H1 (cell line): ENCODE measurements around the gene ABCA13. TPM values are rescaled to one million over a fixed set of nuclear protein-coding genes. Genes with fewer than 3 reads are reported as not detected.

Experiments used
- CTCF ChIA-PET: fragments of 300-600 bp; sonication (Branson Sonifier 250); formaldehyde crosslinking; loops from one replicate; lab custom pipeline; 2021; ENCODE audit not compliant: partially characterized antibody; lab: Charles Lee
- POLR2A ChIA-PET: fragments of 300-600 bp; sonication (Branson Sonifier 250); formaldehyde crosslinking; loops from one replicate; lab custom pipeline; 2021; ENCODE audit warnings: inconsistent platforms; ENCODE audit not compliant: partially characterized antibody; lab: Charles Lee
- DNase-seq, 2 experiments: peaks; one replicate each; pipeline versions ENCODE4 v3.0.0 to v3.0.0-alpha.2; 2010 to 2022; ENCODE audit warnings: low spot score in 2 of 2, low read depth in 1 of 2, mixed read lengths in 1 of 2
- FAIRE-seq: peaks from 2 replicates; lab custom pipeline; 2011; peaks lifted over from hg19 to GRCh38; lab: Jason Lieb, UNC
- H2AFZ ChIP-seq: 2 replicates; pipeline ENCODE4 v1.8.1; 2012; ENCODE audit warnings: low read length, inconsistent platforms
- H2AK5ac ChIP-seq: 2 replicates; pipeline ENCODE4 v1.6.1; 2013; ENCODE audit warnings: low read depth, low read length
- H2BK120ac ChIP-seq: replicated peaks from 2 replicates; pipeline ENCODE3; 2013; ENCODE audit warnings: low read depth, low read length, inconsistent platforms
- H2BK12ac ChIP-seq: 2 replicates; pipeline ENCODE4 v1.6.1; 2013; ENCODE audit warnings: low read depth, low read length
- H2BK15ac ChIP-seq: 2 replicates; pipeline ENCODE4 v1.6.1; 2013; ENCODE audit warnings: low read length
- H2BK20ac ChIP-seq: 2 replicates; pipeline ENCODE4 v1.6.1; 2013; ENCODE audit warnings: low read length
- H2BK5ac ChIP-seq: 2 replicates; pipeline ENCODE4 v1.6.1; 2013; ENCODE audit warnings: low read depth, low read length
- H3K14ac ChIP-seq: 2 replicates; pipeline ENCODE4 v1.6.1; 2013; ENCODE audit warnings: inconsistent platforms; ENCODE audit not compliant: insufficient read length
- H3K18ac ChIP-seq: 2 replicates; pipeline ENCODE4 v1.6.1; 2013; ENCODE audit warnings: low read length; ENCODE audit errors: extremely low read depth
- H3K23ac ChIP-seq: 2 replicates; pipeline ENCODE4 v1.6.1; 2013; ENCODE audit warnings: inconsistent platforms; ENCODE audit not compliant: insufficient read length
- H3K23me2 ChIP-seq: 2 replicates; pipeline ENCODE4 v1.6.1; 2013; ENCODE audit warnings: low read depth, low read length
- H3K27ac ChIP-seq: 2 replicates; pipeline ENCODE4 v1.6.1; 2011; ENCODE audit warnings: low read depth, low read length, inconsistent platforms
- H3K27me3 ChIP-seq, 4 experiments: replicated peaks in 1 of 4; 1 replicate in 1 of 4; 2 replicates in 3 of 4; pipeline versions ENCODE4 v1.6.1 to v1.8.1; 2011 to 2013; ENCODE audit warnings: low read length in 3 of 4, mild to moderate bottlenecking in 3 of 4, inconsistent platforms in 2 of 4, mixed read lengths in 2 of 4, moderate library complexity in 1 of 4; ENCODE audit not compliant: control insufficient read depth in 3 of 4, insufficient read depth in 3 of 4; ENCODE audit errors: extremely low read depth in 1 of 4
- H3K36me3 ChIP-seq, 4 experiments: 2 replicates each; pipeline versions ENCODE4 v1.6.1 to v1.8.1; 2011 to 2013; ENCODE audit warnings: mild to moderate bottlenecking in 4 of 4, low read length in 3 of 4, moderate library complexity in 2 of 4, control low read depth in 1 of 4, inconsistent platforms in 1 of 4; ENCODE audit not compliant: insufficient read depth in 4 of 4, control insufficient read depth in 2 of 4
- H3K4ac ChIP-seq: replicated peaks from 2 replicates; pipeline ENCODE3; 2013; ENCODE audit warnings: low read length, low read depth, mixed read lengths, inconsistent platforms; ENCODE audit not compliant: insufficient read length
- H3K4me1 ChIP-seq, 4 experiments: replicated peaks in 1 of 4; 1 replicate in 1 of 4; 2 replicates in 3 of 4; pipeline versions ENCODE4 v1.6.1 to v1.8.1; 2011 to 2013; ENCODE audit warnings: low read length in 3 of 4, inconsistent platforms in 2 of 4, mixed read lengths in 1 of 4; ENCODE audit not compliant: insufficient read depth in 4 of 4, control insufficient read depth in 3 of 4
- H3K4me2 ChIP-seq, 2 experiments: 2 replicates each; pipeline versions ENCODE4 v1.6.1 to v1.8.1; 2011 to 2013; ENCODE audit warnings: low read depth in 2 of 2, low read length in 2 of 2, control low read depth in 1 of 2, inconsistent platforms in 1 of 2, mild to moderate bottlenecking in 1 of 2; ENCODE audit not compliant: insufficient read depth in 1 of 2
- H3K4me3 ChIP-seq, 4 experiments: fragments of 200-600, 300-600 bp in 1 of 4; sonication (generic), shearing (Covaris generic), sonication (Bioruptor Twin) in 1 of 4; 2 replicates each; pipeline versions ENCODE4 v1.5.1 to v1.8.1; 2011 to 2016; ENCODE audit warnings: low read length in 4 of 4, low read depth in 3 of 4, control low read depth in 2 of 4, inconsistent platforms in 2 of 4, mild to moderate bottlenecking in 2 of 4, mixed read lengths in 1 of 4, moderate library complexity in 1 of 4; ENCODE audit not compliant: insufficient read depth in 2 of 4; ENCODE audit errors: extremely low read depth in 1 of 4
- H3K56ac ChIP-seq: replicated peaks from 2 replicates; pipeline ENCODE3; 2013; ENCODE audit warnings: low read depth, mild to moderate bottlenecking, mixed read lengths, low read length, inconsistent platforms; ENCODE audit not compliant: insufficient read length
- H3K79me1 ChIP-seq: 2 replicates; pipeline ENCODE4 v1.6.1; 2013; ENCODE audit warnings: low read depth, low read length, control low read depth
- H3K79me2 ChIP-seq, 2 experiments: 2 replicates each; pipeline versions ENCODE4 v1.6.1 to v1.8.1; 2012 to 2013; ENCODE audit warnings: low read length in 2 of 2, mild to moderate bottlenecking in 2 of 2, inconsistent platforms in 1 of 2; ENCODE audit not compliant: insufficient read depth in 2 of 2, control insufficient read depth in 1 of 2
- H3K9ac ChIP-seq, 4 experiments: replicated peaks in 1 of 4; 1 replicate in 1 of 4; 2 replicates in 3 of 4; pipeline versions ENCODE4 v1.6.1 to v1.8.1; 2011 to 2013; ENCODE audit warnings: low read depth in 3 of 4, low read length in 3 of 4, control low read depth in 2 of 4, mild to moderate bottlenecking in 2 of 4, moderate library complexity in 2 of 4, inconsistent platforms in 1 of 4; ENCODE audit errors: extremely low read depth in 1 of 4
- H3K9me3 ChIP-seq, 2 experiments: 2 replicates each; pipeline versions ENCODE4 v1.6.1 to v1.8.1; 2012 to 2013; ENCODE audit warnings: mild to moderate bottlenecking in 2 of 2, moderate library complexity in 2 of 2, control low read depth in 1 of 2, inconsistent platforms in 1 of 2, low read depth in 1 of 2, low read length in 1 of 2, mixed read lengths in 1 of 2; ENCODE audit not compliant: insufficient read depth in 2 of 2
- H4K20me1 ChIP-seq, 2 experiments: replicated peaks in 1 of 2; 2 replicates each; pipeline versions ENCODE3 to v1.8.1; 2011 to 2013; ENCODE audit warnings: inconsistent platforms in 2 of 2, low read length in 2 of 2, mild to moderate bottlenecking in 1 of 2; ENCODE audit not compliant: insufficient read depth in 2 of 2, control insufficient read depth in 1 of 2
- H4K5ac ChIP-seq: 2 replicates; pipeline ENCODE4 v1.6.1; 2013; ENCODE audit warnings: low read length, low read depth, mixed read lengths, inconsistent platforms; ENCODE audit not compliant: insufficient read length
- H4K8ac ChIP-seq: 2 replicates; pipeline ENCODE4 v1.8.0; 2013; ENCODE audit warnings: mild to moderate bottlenecking, moderate library complexity, low read length, inconsistent platforms; ENCODE audit not compliant: insufficient read depth; ENCODE audit errors: extremely low read depth
- H4K91ac ChIP-seq: replicated peaks from 2 replicates; pipeline ENCODE3; 2013; ENCODE audit warnings: low read length, mixed read lengths, inconsistent platforms; ENCODE audit not compliant: insufficient read length
- BCL11A ChIP-seq, 2 experiments: IDR thresholded peaks; one replicate each; pipeline ENCODE4 v1.6.1; 2011; ENCODE audit warnings: low read depth in 2 of 2, low read length in 2 of 2, mild to moderate bottlenecking in 2 of 2
- CBX8 ChIP-seq: fragments of 300-800, 300-1000 bp; sonication (generic); IDR thresholded peaks from 2 replicates; pipeline ENCODE4 v1.7.1; 2016; ENCODE audit warnings: low read depth, low read length, borderline replicate concordance
- E2F6 ChIP-seq: IDR thresholded peaks from 2 replicates; pipeline ENCODE4 v1.6.1; 2012; ENCODE audit warnings: inconsistent platforms
- JUND ChIP-seq: IDR thresholded peaks from 2 replicates; pipeline ENCODE4 v1.6.1; 2011; ENCODE audit warnings: mild to moderate bottlenecking, improper control_type of control experiment, low read length
- KDM4A ChIP-seq: IDR thresholded peaks from one replicate; pipeline ENCODE4 v1.7.1; 2012; ENCODE audit warnings: low read depth, mild to moderate bottlenecking, moderate library complexity, low read length, inconsistent platforms; ENCODE audit not compliant: severe bottlenecking
- NANOG ChIP-seq: IDR thresholded peaks from 2 replicates; pipeline ENCODE4 v1.6.1; 2011; ENCODE audit warnings: low read length, low read depth, mild to moderate bottlenecking, inconsistent platforms; ENCODE audit not compliant: insufficient read depth, poor library complexity, severe bottlenecking
- RAD21 ChIP-seq, 2 experiments: IDR thresholded peaks in 1 of 2; conservative IDR thresholded peaks in 1 of 2; 2 replicates each; pipeline ENCODE4 v1.6.1; 2011; ENCODE audit warnings: low read depth in 2 of 2, low read length in 2 of 2, improper control_type of control experiment in 1 of 2, inconsistent platforms in 1 of 2, mild to moderate bottlenecking in 1 of 2, moderate library complexity in 1 of 2
- TCF12 ChIP-seq: IDR thresholded peaks from 2 replicates; pipeline ENCODE4 v1.6.1; 2011; ENCODE audit warnings: low read depth, mild to moderate bottlenecking, low read length
- WGBS, 2 experiments: shearing (Covaris generic) in 1 of 2; methylation state at CpG; one replicate each; pipeline versions ENCODE4 v1.1.6 to v1.1.7; 2013 to 2015; ENCODE audit warnings: low lambda C conversion rate in 2 of 2, mixed read lengths in 2 of 2, inconsistent platforms in 1 of 2, low coverage in 1 of 2, missing lambda C conversion rate in 1 of 2; ENCODE audit not compliant: insufficient replicate concordance in 2 of 2, insufficient coverage in 1 of 2, insufficient read length in 1 of 2; ENCODE audit errors: extremely low coverage in 1 of 2, missing lambda C conversion rate in 1 of 2; 5-methylcytosine and 5-hydroxymethylcytosine counted together
- polyA plus RNA-seq, 7 experiments: library from polyadenylated mRNA; depleted of rRNA in 3 of 7; stranded (reverse) in 5 of 7; unstranded in 2 of 7; fragments of >200 nt in 5 of 7; fragments of 200-250 nt in 2 of 7; gene quantifications; 1 replicate in 5 of 7; 2 replicates in 1 of 7; 4 replicates in 1 of 7; pipeline versions ENCODE4 v1.2.1 to v1.2.3, GENCODE V29; 2011 to 2013; ENCODE audit warnings: missing spikeins in 2 of 7, mixed read lengths in 2 of 7
- total RNA-seq: library from RNA; stranded (reverse); fragmentation: NEBNext Ultra II Directional; extraction: Animal tissue kit (Norgen Biotek cat#: 25700); gene quantifications from 2 replicates; pipeline ENCODE4 v1.2.1, GENCODE V29; 2021

ABCA13 gene
- total and polyA plus RNA-seq, 2 of the 8 experiments (the other 6 are each of a cell fraction or from before 2014, with no cell fraction given) = 0.07 to 0.09 TPM

GRCh38 chr7:48548667-48549066 is 377.4 kb downstream of the ABCA13 start:
- ChIA-PET POLR2A (no interaction called here), CTCF (interaction anchor here (0.9 to 1.0 kb wide), 2 partner anchors 12 to 212 kb away, joined by 3 read pairs; no protein-coding TSS in a partner anchor)
- no peak for FAIRE-seq

More at GRCh38 chr7:48548667-48549066, 377.4 kb downstream of the ABCA13 start:
- Histone ChIP-seq H3K27me3 (no peaks in the 10 kb centered on the region), H3K9me3 (0 out of 4 replicates have a peak, but pooled peaks cover 0 to 2% of the 10 kb centered on the region in 2 experiments), H4K20me1 (no peaks in the 10 kb centered on the region), H3K4me2 (no peak overlapping the region), H2BK15ac (no peak overlapping the region), H3K4me3 (no peak overlapping the region), H2AK5ac (no peak overlapping the region), H3K79me1 (no peaks in the 10 kb centered on the region), H2BK12ac (no peak overlapping the region; the same call in 1 of the 2 replicates), H3K9ac (no peak overlapping the region), H2BK120ac (no peak overlapping the region), H4K91ac (peak overlapping the region; percentile 1), H3K4ac (no peak overlapping the region), H4K5ac (no peak overlapping the region), H3K56ac (no peak overlapping the region), H2BK20ac (no peak overlapping the region), H3K23ac (no peak overlapping the region), H3K4me1 (no peaks in the 10 kb centered on the region; a peak in 1 of 7 replicates), H3K79me2 (no peaks in the 10 kb centered on the region), H2BK5ac (no peak overlapping the region), H3K23me2 (no peaks in the 10 kb centered on the region), H3K18ac (no peak overlapping the region), H4K8ac (no peak overlapping the region), H3K36me3 (no peaks in the 10 kb centered on the region), H2AFZ (no peak overlapping the region), H3K27ac (no peak overlapping the region), H3K14ac (no peak overlapping the region)
- WGBS, 2 experiments = 90% methylated on average over 2 of the region's 2 CpGs; no CpG with 5 or more reads in 1 of the 2 experiments
- TF ChIP-seq JUND = no peak
- TF ChIP-seq RAD21 (IDR thresholded peaks at IDR 0.05 in 1 of 2, conservative IDR thresholded peaks at IDR 0.05 in 1 of 2; ENCODE audit: low read depth in 2 of 2, low read length in 2 of 2) = no peak
- TF ChIP-seq KDM4A = no peak
- TF ChIP-seq CBX8 = no peak
- TF ChIP-seq BCL11A (IDR thresholded peaks at IDR 0.05; ENCODE audit: low read depth in 2 of 2, low read length in 2 of 2) = no peak
- TF ChIP-seq TCF12 = no peak
- TF ChIP-seq E2F6 = no peak
- TF ChIP-seq NANOG = no peak
- DNase-seq = no peak
